Neural progenitor cell (in vitro differentiated cells): Measurements from ENCODE around the gene STARD3. TPM values are rescaled to one million over a fixed set of nuclear protein-coding genes. Genes with fewer than 3 reads are reported as not detected.

Experiments used
- DNase-seq: peaks from one replicate; pipeline ENCODE4 v3.0.0-alpha.2; 2016; ENCODE audit warnings: low spot score
- H2AFZ ChIP-seq: fragments of 200-600 bp; sonication (generic); replicated peaks from 2 replicates; pipeline ENCODE4 v1.6.1; 2016; ENCODE audit warnings: antibody characterized with exemption
- H3F3A ChIP-seq: fragments of 200-600 bp; sonication (generic); 2 replicates; pipeline ENCODE4 v1.6.1; 2016; ENCODE audit warnings: antibody characterized with exemption, low read depth
- H3K27ac ChIP-seq: fragments of 200-600 bp; sonication (generic); 2 replicates; pipeline ENCODE4 v1.5.1; 2016; ENCODE audit warnings: mild to moderate bottlenecking
- H3K27me3 ChIP-seq: fragments of 200-600 bp; sonication (generic); 2 replicates; pipeline ENCODE4 v1.6.1; 2016; ENCODE audit warnings: mild to moderate bottlenecking, moderate library complexity
- H3K36me3 ChIP-seq: fragments of 200-600 bp; sonication (generic); 2 replicates; pipeline ENCODE4 v1.5.1; 2016
- H3K4me1 ChIP-seq: fragments of 200-600 bp; sonication (generic); 2 replicates; pipeline ENCODE4 v1.6.1; 2016; ENCODE audit warnings: mixed run types
- H3K4me2 ChIP-seq: fragments of 200-600 bp; sonication (generic); 2 replicates; pipeline ENCODE4 v1.6.1; 2016
- H3K4me3 ChIP-seq: fragments of 200-600 bp; sonication (generic); 2 replicates; pipeline ENCODE4 v1.5.1; 2016
- H3K79me2 ChIP-seq: fragments of 200-600 bp; sonication (generic); 2 replicates; pipeline ENCODE4 v1.6.1; 2016; ENCODE audit warnings: low read depth
- H3K9ac ChIP-seq: fragments of 200-600 bp; sonication (generic); 2 replicates; pipeline ENCODE4 v1.6.1; 2016
- H3K9me3 ChIP-seq: fragments of 200-600 bp; sonication (generic); 2 replicates; pipeline ENCODE4 v1.5.1; 2016; ENCODE audit warnings: low read depth
- H4K20me1 ChIP-seq: fragments of 200-600 bp; sonication (generic); 2 replicates; pipeline ENCODE4 v1.6.1; 2016; ENCODE audit warnings: low read depth
- H3K27ac Mint-ChIP-seq: 3 replicates; pipeline ENCODE4 v1.8.0; 2021; ENCODE audit warnings: mixed read lengths
- H3K27me3 Mint-ChIP-seq: 2 replicates; pipeline ENCODE4 v1.8.0; 2022; ENCODE audit warnings: low read depth, mild to moderate bottlenecking, inconsistent platforms, moderate library complexity, mixed read lengths; ENCODE audit not compliant: insufficient read depth
- H3K36me3 Mint-ChIP-seq: 3 replicates; pipeline ENCODE4 v1.8.0; 2021; ENCODE audit warnings: mixed read lengths
- H3K4me1 Mint-ChIP-seq: 3 replicates; pipeline ENCODE4 v1.8.0; 2021; ENCODE audit warnings: mixed read lengths
- H3K4me3 Mint-ChIP-seq: 3 replicates; pipeline ENCODE4 v1.8.0; 2021; ENCODE audit warnings: mild to moderate bottlenecking, moderate library complexity, mixed read lengths
- H3K9me3 Mint-ChIP-seq: 3 replicates; pipeline ENCODE4 v1.8.0; 2020; ENCODE audit warnings: mixed read lengths
- CTCF ChIP-seq: fragments of 200-600 bp; sonication (generic); IDR thresholded peaks from 2 replicates; pipeline ENCODE4 v1.5.1; 2017; ENCODE audit warnings: antibody characterized with exemption, mild to moderate bottlenecking
- EZH2 ChIP-seq: fragments of 200-600 bp; sonication (generic); IDR thresholded peaks from 2 replicates; pipeline ENCODE4 v1.6.1; 2017; ENCODE audit warnings: antibody characterized with exemption, mild to moderate bottlenecking, moderate library complexity
- EZH2phosphoT487 ChIP-seq: fragments of 200-600 bp; sonication (generic); IDR thresholded peaks from 2 replicates; pipeline ENCODE4 v1.6.1; 2017; ENCODE audit warnings: antibody characterized with exemption
- total RNA-seq: library from RNA; depleted of rRNA; stranded (reverse); fragments of >200 nt; gene quantifications from 2 replicates; pipeline ENCODE4 v1.2.3, GENCODE V29; 2015; ENCODE audit warnings: low replicate concordance

The STARD3 gene
- total RNA-seq, 1 donor from 2014 or later: 21.5 TPM

DNA sequence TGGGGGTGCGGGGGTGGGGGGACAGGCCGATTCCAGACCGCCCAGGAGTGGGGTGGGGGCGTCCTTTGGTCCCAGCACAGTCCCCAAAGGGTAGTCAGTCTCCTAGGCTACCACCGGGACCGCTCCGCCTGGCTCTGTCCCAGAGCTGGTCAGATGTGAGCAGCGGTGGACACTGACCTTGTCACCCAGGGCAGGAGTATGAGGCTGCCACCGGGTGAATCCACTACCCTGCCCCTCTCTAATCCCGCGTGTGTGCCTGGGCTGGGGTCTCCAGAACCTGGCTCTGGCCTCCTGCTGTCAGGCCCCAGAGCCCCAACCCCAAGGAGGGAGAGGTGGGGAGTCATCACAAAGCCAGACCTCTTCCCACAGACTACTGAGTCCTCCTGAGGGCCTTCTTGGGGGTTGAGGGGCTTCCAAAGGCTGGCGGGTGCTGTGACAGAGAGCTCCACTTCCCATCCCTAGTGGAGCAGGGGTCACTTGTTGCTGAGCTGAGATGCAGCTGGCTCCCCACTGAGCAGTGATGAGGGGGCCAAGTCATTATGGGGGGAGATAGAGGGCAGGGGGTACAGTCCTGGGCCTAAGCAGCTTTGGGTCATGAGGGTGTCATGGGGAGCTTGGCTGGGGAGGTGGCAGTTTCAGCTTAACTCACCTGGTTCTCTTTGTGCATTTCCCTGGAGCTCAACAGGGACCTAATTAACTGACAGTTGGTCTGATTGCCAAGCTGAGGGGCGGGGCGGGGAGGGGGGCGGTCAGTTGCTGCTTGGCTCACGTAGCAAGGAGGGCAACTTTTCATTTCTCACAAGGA lies 9.0 kb upstream of the STARD3 start:
- H3K9ac ChIP-seq: no peak overlapping the region
- Mint-ChIP-seq H3K27me3 (peaks cover 48% of the 10 kb centered on the region), H3K36me3 (no peaks in the 10 kb centered on the region), H3K9me3 (no peaks in the 10 kb centered on the region), H3K27ac (no peak overlapping the region), H3K4me3 (peak overlapping the region; percentile 71), H3K4me1 (peaks cover 20% of the 10 kb centered on the region)
- H3K79me2 ChIP-seq: no peaks in the 10 kb centered on the region
- H3F3A ChIP-seq: peaks cover 21% of the 10 kb centered on the region
- peaks cover 13% of the 10 kb centered on the region for H4K20me1 ChIP-seq
- no peak for TF ChIP-seq CTCF
- no peak for TF ChIP-seq EZH2phosphoT487
- TF ChIP-seq EZH2: no peak
- H3K27ac ChIP-seq: no peak overlapping the region
- H3K4me1 ChIP-seq: peaks cover 28% of the 10 kb centered on the region
- DNase-seq: peak; percentile 46
- H3K36me3 ChIP-seq: no peaks in the 10 kb centered on the region
- peaks cover 62% of the 10 kb centered on the region for H3K27me3 ChIP-seq
- H3K4me2 ChIP-seq: peak overlapping the region; percentile 100
- H2AFZ ChIP-seq: peak overlapping the region; percentile 91
- H3K9me3 ChIP-seq: no peaks in the 10 kb centered on the region
- peak overlapping the region; percentile 67 for H3K4me3 ChIP-seq

DNA sequence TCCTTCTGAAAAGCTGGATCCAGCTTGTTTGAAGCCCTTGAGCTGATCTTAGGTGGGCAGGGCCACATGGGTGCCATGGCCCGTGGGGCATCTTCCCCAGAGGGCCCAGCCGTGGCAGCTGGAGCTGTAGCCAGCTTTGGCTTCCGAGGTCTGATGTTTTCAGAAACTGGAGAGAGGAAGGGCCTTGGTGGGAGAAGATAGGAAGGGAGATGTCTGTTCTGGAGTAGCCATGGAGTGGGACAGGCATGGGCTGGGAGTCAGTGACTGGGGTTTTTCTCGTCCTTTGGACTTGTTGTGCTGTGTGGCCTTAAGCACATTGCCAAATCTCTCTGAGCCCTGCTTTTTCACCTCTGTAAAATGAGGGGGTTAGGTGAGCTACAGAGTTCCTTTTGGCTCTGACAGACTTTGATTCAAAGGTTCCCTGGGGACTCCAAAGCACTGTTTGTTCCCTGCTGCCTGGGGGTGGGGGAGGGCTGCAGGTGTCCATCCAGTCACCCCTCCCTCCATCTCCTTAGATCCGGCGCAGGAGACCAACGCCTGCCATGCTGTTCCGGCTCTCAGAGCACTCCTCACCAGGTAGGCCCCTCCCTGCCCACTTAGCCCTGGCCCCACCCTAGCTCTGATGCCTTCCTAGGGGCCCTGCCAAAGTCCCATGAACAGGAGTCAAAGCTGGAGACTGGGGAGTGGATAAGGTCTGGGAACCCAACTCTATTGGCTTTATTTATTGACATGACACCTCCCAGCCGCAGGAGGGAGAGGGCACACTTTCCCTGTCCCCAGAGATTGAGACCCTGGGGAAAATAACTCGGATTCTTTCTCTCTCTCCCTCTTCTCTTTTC lies 8.1 kb upstream of the STARD3 start:
- peaks cover 45% of the 10 kb centered on the region for H3K27me3 Mint-ChIP-seq
- Histone ChIP-seq H3K36me3 (no peaks in the 10 kb centered on the region), H2AFZ (no peak overlapping the region), H3K27ac (no peak overlapping the region), H3F3A (peaks cover 21% of the 10 kb centered on the region), H3K9ac (no peak overlapping the region), H3K4me2 (peak overlapping the region; percentile 100), H3K4me3 (no peak overlapping the region), H3K79me2 (no peaks in the 10 kb centered on the region), H4K20me1 (peaks cover 13% of the 10 kb centered on the region), H3K9me3 (no peaks in the 10 kb centered on the region), H3K27me3 (peaks cover 53% of the 10 kb centered on the region), H3K4me1 (peaks cover 28% of the 10 kb centered on the region)
- H3K27ac Mint-ChIP-seq: peak overlapping the region; percentile 54
- H3K36me3 Mint-ChIP-seq: no peaks in the 10 kb centered on the region
- peaks cover 23% of the 10 kb centered on the region for H3K4me1 Mint-ChIP-seq
- no peaks in the 10 kb centered on the region for H3K9me3 Mint-ChIP-seq
- DNase-seq: no peak
- H3K4me3 Mint-ChIP-seq: peak overlapping the region; percentile 66
- TF ChIP-seq CTCF: no peak
- TF ChIP-seq EZH2: no peak
- no peak for TF ChIP-seq EZH2phosphoT487

DNA sequence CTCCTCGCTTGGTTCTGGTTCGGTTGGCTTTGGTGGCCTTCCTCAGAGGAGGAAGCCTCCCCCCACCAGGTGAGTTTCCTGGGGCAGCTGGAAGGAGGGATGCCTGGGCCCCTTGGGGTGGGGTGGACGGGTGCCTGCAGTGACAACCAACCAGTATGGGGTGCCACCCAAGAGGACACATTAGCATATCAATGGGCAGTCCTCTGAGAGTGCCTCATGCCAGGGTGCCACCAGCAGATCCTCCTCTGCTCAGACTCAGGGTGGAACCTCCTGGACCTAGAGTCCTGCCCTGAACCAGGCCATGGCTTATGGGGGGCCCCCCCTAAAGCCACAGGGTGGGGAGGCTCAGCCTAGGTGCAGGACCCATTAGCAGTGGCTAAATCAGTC lies 7.5 kb upstream of the STARD3 start:
- no peak overlapping the region for H3K27ac ChIP-seq
- Mint-ChIP-seq H3K9me3 (no peaks in the 10 kb centered on the region), H3K4me3 (no peak overlapping the region), H3K36me3 (no peaks in the 10 kb centered on the region), H3K27me3 (peaks cover 44% of the 10 kb centered on the region), H3K4me1 (peaks cover 26% of the 10 kb centered on the region), H3K27ac (no peak overlapping the region)
- H3F3A ChIP-seq: peaks cover 21% of the 10 kb centered on the region
- no peak overlapping the region for H3K9ac ChIP-seq
- no peaks in the 10 kb centered on the region for H3K79me2 ChIP-seq
- TF ChIP-seq CTCF (no peak), EZH2phosphoT487 (no peak), EZH2 (no peak)
- no peaks in the 10 kb centered on the region for H3K36me3 ChIP-seq
- H3K4me3 ChIP-seq: no peak overlapping the region
- no peaks in the 10 kb centered on the region for H3K9me3 ChIP-seq
- H2AFZ ChIP-seq: no peak overlapping the region
- peaks cover 28% of the 10 kb centered on the region for H3K4me1 ChIP-seq
- H4K20me1 ChIP-seq: peaks cover 13% of the 10 kb centered on the region
- DNase-seq: no peak
- H3K4me2 ChIP-seq: no peak overlapping the region
- H3K27me3 ChIP-seq: peaks cover 47% of the 10 kb centered on the region
